Esophagus muscularis mucosa (tissue), 3 donors: ENCODE data around the gene POLR2H.

Experiments used
- POLR2AphosphoS5 ChIP-seq, 2 donors: sonication (generic); formaldehyde crosslinking; IDR thresholded peaks; one replicate each; pipeline ENCODE4 v1.6.1; 2017; ENCODE audit warnings: antibody characterized with exemption in 2 of 2
- TF ChIP-seq, protein P1 (sequence below), 3 experiments: fragments of 200-600 bp in 2 of 3; fragments of 450-650 bp in 1 of 3; sonication (generic) in 2 of 3; IDR thresholded peaks; one replicate each; pipeline ENCODE4 v1.5.1; 2017 to 2019; ENCODE audit warnings: antibody characterized with exemption in 3 of 3, mild to moderate bottlenecking in 2 of 3, moderate library complexity in 1 of 3

DNA sequence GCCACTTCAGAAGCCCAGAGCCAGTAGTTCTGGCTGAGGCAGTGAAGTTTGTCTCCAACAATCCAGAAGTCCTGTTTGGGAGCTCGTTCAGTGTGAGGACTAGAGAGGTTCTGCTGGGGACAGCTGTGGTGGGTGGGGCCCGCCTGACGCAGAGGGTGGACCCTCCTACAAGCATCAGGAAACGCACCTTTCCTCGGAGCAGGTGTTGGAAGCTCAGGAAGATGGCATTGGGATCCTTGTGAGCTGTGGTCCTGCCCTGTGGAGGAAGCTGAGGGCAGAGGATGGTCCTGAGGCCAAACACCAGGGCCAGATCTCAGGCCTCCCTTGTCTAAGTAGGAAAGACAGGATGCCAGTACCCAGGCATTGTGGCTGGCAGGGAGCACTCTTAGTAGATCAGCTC is 11.4 kb downstream of the POLR2H start:
- no peak for TF ChIP-seq POLR2AphosphoS5 (IDR thresholded peaks at IDR 0.05)
- TF ChIP-seq, protein P1, sequence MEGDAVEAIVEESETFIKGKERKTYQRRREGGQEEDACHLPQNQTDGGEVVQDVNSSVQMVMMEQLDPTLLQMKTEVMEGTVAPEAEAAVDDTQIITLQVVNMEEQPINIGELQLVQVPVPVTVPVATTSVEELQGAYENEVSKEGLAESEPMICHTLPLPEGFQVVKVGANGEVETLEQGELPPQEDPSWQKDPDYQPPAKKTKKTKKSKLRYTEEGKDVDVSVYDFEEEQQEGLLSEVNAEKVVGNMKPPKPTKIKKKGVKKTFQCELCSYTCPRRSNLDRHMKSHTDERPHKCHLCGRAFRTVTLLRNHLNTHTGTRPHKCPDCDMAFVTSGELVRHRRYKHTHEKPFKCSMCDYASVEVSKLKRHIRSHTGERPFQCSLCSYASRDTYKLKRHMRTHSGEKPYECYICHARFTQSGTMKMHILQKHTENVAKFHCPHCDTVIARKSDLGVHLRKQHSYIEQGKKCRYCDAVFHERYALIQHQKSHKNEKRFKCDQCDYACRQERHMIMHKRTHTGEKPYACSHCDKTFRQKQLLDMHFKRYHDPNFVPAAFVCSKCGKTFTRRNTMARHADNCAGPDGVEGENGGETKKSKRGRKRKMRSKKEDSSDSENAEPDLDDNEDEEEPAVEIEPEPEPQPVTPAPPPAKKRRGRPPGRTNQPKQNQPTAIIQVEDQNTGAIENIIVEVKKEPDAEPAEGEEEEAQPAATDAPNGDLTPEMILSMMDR (IDR thresholded peaks at IDR 0.05) = no peak
